Measurements from ENCODE around the gene CNN2. TPM values are rescaled to one million over a fixed set of nuclear protein-coding genes. Genes with fewer than 3 reads are reported as not detected.

Gene CNN2
- total RNA-seq, 4 donors from 2014 or later, result 71.2 to 86.5 (median 79.7) TPM

DNA sequence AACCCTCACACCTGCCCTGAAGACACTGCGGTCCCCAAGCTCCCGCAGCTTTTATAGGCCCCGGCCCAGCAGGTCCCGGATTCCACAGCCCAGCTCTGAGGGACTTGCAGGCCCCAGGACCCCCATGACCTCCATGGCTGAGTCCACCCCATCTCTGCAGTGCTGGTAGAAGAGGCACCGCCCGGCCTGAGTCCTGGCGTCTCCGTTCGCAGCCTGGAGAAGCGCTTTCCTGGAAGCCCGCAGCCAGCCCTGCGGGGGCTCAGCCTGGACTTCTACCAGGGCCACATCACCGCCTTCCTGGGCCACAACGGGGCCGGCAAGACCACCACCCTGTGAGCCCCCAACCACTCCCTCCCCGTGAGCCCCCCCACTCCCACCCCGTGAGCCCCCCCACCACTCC, 22.7 kb downstream of the CNN2 start:
- intact Hi-C loops (cut with DNase I; ENCODE audit: low total_unique reads), result no loop called here
- H3K4me3 ChIP-seq (ENCODE audit: low read depth, poor library complexity, severe bottlenecking), result no peak overlapping the region
- no peak for DNase-seq (ENCODE audit: low spot score in 2 of 2)
- WGBS, 2 donors, result 90 to 97% methylated on average over 11 to 14 of the region's 17 CpGs
- TF ChIP-seq POLR2A (IDR thresholded peaks at IDR 0.05), result no peak
- TF ChIP-seq, protein P1, sequence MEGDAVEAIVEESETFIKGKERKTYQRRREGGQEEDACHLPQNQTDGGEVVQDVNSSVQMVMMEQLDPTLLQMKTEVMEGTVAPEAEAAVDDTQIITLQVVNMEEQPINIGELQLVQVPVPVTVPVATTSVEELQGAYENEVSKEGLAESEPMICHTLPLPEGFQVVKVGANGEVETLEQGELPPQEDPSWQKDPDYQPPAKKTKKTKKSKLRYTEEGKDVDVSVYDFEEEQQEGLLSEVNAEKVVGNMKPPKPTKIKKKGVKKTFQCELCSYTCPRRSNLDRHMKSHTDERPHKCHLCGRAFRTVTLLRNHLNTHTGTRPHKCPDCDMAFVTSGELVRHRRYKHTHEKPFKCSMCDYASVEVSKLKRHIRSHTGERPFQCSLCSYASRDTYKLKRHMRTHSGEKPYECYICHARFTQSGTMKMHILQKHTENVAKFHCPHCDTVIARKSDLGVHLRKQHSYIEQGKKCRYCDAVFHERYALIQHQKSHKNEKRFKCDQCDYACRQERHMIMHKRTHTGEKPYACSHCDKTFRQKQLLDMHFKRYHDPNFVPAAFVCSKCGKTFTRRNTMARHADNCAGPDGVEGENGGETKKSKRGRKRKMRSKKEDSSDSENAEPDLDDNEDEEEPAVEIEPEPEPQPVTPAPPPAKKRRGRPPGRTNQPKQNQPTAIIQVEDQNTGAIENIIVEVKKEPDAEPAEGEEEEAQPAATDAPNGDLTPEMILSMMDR (IDR thresholded peaks at IDR 0.05), result no peak

DNA sequence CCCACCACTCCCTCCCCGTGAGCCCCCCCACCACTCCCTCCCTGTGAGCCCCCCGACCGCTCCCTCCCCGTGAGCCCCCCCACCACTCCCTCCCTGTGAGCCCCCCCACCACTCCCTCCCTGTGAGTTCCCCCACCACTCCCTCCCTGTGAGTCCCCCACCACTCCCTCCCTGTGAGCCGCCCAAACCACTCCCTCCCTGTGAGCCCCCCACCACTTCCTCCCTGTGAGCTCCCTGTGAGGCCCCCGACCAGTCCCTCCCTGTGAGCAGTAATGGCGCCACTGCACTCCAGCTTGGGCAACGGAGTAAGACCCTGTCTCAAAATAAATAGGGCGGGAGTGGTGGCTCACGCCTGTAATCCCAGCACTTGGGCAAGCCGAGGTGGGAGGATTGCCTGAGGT, 23.4 kb downstream of the CNN2 start:
- TF ChIP-seq POLR2A (IDR thresholded peaks at IDR 0.05), result no peak
- TF ChIP-seq, protein P1 (IDR thresholded peaks at IDR 0.05), result no peak
- 62 to 69% methylated on average over 5 to 6 of the region's 11 CpGs for WGBS, 2 donors
- no peak overlapping the region for H3K4me3 ChIP-seq (ENCODE audit: low read depth, poor library complexity, severe bottlenecking)
- intact Hi-C loops (cut with DNase I; ENCODE audit: low total_unique reads), result no loop called here
- DNase-seq (ENCODE audit: low spot score in 2 of 2), result no peak

DNA sequence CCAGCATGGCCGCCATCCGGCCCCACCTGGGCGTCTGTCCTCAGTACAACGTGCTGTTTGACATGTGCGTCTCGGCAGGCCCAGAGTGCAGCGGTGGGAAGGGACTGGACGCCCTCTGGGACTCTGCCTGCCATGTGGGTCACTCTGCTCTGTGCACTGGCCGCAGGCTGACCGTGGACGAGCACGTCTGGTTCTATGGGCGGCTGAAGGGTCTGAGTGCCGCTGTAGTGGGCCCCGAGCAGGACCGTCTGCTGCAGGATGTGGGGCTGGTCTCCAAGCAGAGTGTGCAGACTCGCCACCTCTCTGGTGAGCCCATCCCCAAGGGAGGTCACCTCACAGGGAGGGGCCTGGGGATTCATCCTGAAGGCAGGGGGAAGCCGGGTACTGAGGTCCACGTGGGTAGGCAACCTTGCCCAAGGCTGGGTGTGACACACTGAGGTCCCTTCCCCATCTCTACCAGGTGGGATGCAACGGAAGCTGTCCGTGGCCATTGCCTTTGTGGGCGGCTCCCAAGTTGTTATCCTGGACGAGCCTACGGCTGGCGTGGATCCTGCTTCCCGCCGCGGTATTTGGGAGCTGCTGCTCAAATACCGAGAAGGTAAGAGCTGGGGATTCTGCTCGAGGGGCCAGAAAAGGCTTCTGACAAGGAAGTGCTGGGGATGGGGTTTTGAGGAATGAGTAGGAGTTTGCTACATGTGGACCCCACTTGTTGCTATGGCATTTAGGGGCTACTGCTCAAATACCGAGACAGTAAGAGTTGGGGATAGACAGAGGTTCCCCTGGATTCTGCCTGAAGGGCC, 24.8 kb downstream of the CNN2 start:
- H3K4me3 ChIP-seq (ENCODE audit: low read depth, poor library complexity, severe bottlenecking), result no peak overlapping the region
- DNase-seq (ENCODE audit: low spot score in 2 of 2), result no peak
- TF ChIP-seq, protein P1 (IDR thresholded peaks at IDR 0.05), result no peak
- no peak for TF ChIP-seq POLR2A (IDR thresholded peaks at IDR 0.05)
- 82 to 90% methylated on average over 13 to 20 of the region's 31 CpGs for WGBS, 2 donors
- intact Hi-C loops (cut with DNase I; ENCODE audit: low total_unique reads), result no loop called here

DNA sequence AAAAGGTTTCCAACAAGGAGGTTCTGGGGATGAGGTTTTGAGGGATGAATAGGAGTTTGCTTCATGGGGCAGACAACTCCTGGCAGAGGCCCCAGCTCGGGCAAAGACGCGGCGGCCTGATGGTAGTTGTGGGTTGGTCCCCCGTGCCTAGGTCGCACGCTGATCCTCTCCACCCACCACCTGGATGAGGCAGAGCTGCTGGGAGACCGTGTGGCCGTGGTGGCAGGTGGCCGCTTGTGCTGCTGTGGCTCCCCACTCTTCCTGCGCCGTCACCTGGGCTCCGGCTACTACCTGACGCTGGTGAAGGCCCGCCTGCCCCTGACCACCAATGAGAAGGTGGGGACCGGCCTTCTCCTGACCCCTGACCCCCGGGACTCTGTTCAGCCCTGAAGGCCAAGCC, 25.4 kb downstream of the CNN2 start:
- 90 to 93% methylated on average over 17 of the region's 17 CpGs for WGBS, 2 donors

DNA sequence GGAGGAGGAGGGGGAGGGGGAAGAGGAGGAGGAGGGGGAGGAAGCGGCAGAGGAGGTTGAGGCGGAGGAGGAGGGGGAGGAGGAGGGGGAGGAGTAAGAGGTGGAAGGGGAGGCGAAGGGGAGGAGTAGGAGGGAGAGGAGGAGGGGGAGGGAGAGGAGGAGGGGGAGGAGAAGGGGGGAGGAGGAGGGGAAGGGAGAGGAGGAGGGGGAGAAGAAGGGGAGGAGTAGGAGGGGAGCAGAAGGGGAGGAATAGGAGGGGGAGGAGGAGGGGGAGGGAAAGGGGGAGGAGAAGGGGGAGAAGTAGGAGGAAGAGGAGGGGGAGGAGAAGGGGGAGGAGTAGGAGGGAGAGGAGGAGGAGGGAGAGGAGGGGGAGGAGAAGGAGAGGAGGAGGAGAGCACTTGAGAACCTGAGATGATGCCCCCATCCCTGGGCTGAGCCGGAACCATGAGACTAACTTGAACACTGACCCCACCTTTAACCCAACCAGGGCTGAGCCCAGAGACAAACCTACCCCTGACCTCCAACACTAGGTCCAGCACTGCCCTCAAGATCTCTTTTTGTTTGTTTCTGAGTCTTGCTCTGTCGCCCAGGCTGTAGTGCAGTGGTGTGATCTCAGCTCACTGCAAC, 26.1 kb downstream of the CNN2 start:
- no peak overlapping the region for H3K4me3 ChIP-seq (ENCODE audit: low read depth, poor library complexity, severe bottlenecking)
- no peak for DNase-seq (ENCODE audit: low spot score in 2 of 2)
- 82 to 83% methylated on average over 2 of the region's 5 CpGs for WGBS, 2 donors
- no peak for TF ChIP-seq POLR2A (IDR thresholded peaks at IDR 0.05)
- TF ChIP-seq, protein P1 (IDR thresholded peaks at IDR 0.05), result no peak
- intact Hi-C loops (cut with DNase I; ENCODE audit: low total_unique reads), result no loop called here

More for the DNA sequence above, 25.4 kb downstream of the CNN2 start:
- DNase-seq (ENCODE audit: low spot score in 2 of 2), result no peak
- no peak overlapping the region for H3K4me3 ChIP-seq (ENCODE audit: low read depth, poor library complexity, severe bottlenecking)
- no peak for TF ChIP-seq POLR2A (IDR thresholded peaks at IDR 0.05)
- TF ChIP-seq, protein P1 (IDR thresholded peaks at IDR 0.05), result no peak
- intact Hi-C loops (cut with DNase I; ENCODE audit: low total_unique reads), result no loop called here

Measured in lower leg skin (tissue), 4 donors.